HG02588 (cell line): Measurements from ENCODE around the gene LPAR6.

Experiments
- ATAC-seq: cut with Tn5 transposase; IDR thresholded peaks from one replicate; pipeline ENCODE4 v1.9.1; 2021; ENCODE audit warnings: mild to moderate bottlenecking, moderate library complexity; ENCODE audit not compliant: unreplicated experiment

The LPAR6 gene

DNA sequence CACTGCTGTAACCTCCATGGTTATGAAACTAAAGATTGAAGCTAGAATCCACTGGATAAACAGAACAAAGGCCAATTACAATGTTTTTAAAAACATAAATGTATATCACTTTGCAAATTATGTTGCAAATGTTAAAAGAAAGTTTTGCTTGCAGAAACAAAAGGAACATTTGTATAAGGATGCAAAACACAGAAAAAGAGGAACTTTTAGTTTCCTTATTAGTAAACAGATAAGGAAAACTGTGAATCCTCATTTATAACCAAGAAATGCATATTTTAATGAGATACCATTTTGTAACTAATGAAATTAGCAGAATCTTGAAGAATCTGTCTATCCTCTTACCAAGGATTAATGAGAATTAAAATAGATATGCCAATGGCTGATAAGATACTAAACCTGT lies 32.3 kb downstream of the LPAR6 start:
- no peak for ATAC-seq

DNA sequence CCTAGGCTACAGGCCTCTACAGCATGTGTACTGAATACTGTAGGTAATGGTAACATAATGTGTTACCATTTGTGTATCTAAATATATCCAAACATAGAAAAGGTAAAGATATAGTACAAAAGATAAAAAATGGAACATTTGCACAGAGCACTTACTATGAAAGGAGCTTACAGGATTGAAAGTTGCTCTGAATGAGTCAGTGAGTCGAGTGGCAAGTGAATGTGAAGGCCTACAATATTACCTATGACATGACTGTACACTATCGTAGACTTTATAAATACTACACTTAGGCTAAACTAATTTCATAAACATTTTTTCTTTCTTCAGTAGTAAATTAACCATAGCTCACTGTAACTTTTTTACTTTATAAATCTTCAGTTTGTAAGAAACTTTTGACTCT lies 35.1 kb downstream of the LPAR6 start:
- no peak for ATAC-seq

DNA sequence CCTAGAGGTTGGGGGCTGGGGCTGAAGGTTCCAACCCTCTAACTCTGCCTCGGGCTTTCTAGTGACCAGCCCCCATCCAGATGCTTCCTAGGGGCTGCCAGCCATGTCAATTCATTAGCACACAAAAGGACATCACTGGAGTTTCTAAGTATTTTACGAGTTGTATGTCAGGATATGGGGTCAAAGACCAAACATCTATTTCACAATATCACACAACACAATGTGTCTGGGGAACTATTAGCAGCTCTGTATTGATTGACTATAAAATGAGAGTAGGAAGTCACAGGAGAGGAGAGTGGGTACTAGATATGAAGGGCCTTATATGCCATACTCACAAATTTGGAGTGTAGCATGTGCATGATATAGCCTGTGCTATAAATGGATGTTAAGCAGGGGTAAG lies 42.1 kb downstream of the LPAR6 start:
- no peak for ATAC-seq

DNA sequence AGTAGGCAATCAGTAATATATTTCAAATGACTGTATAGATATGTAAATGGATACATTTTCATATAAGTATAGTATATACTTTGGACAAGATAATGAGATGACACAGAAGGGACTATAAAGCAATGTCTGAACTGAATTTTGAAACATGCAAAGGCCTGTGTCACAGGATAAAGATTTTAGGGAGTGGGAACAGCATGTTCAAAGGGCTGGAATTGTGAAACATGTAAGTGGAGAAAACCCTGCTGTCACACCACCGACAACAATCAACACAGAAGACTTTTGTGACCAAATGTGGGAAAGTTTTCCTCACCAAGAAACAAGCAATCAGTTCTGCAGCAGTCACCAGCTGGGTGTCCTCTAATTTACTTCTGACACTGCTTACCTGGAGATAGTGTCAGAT lies 42.9 kb downstream of the LPAR6 start:
- no peak for ATAC-seq
